ENCODE measurements around the gene TMEFF2.

- TF ChIP-seq CTCF (IDR thresholded peaks at IDR 0.05; ENCODE audit: low read depth, low read length), result no peak
- no peak for TF ChIP-seq POLR2A (IDR thresholded peaks at IDR 0.05; ENCODE audit: extremely low read depth, insufficient read length)
- no peak for TF ChIP-seq MYC (IDR thresholded peaks at IDR 0.05; ENCODE audit: low read depth, low read length)
Observed at GRCh38 chr2:192184349-192184748, 10.4 kb downstream of the TMEFF2 start.

Data from NB4 (cell line).